Urinary bladder (tissue), 4 donors: Measurements from ENCODE around the gene ATXN2. TPM values are rescaled to one million over a fixed set of nuclear protein-coding genes. Genes with fewer than 3 reads are reported as not detected.

Source experiments
- DNase-seq: peaks from one replicate; pipeline ENCODE4 v3.0.0-alpha.2; 2015; ENCODE audit errors: extremely low spot score
- H3K27ac ChIP-seq: one replicate; pipeline ENCODE4 v1.5.1; 2013; ENCODE audit warnings: low read depth, mild to moderate bottlenecking, moderate library complexity
- H3K36me3 ChIP-seq: one replicate; pipeline ENCODE4 v1.6.1; 2013; ENCODE audit warnings: mild to moderate bottlenecking, moderate library complexity; ENCODE audit not compliant: insufficient read depth
- H3K4me1 ChIP-seq: one replicate; pipeline ENCODE4 v1.6.1; 2013; ENCODE audit warnings: mild to moderate bottlenecking, moderate library complexity; ENCODE audit not compliant: insufficient read depth
- H3K4me3 ChIP-seq: one replicate; pipeline ENCODE4 v1.5.1; 2013; ENCODE audit warnings: low read depth, low read length
- WGBS: extraction: QIAGEN DNeasy Blood & Tissue Kit; methylation state at CpG from one replicate; pipeline ENCODE4 v1.1.7; 2013; 5-methylcytosine and 5-hydroxymethylcytosine counted together
- polyA plus RNA-seq: library from polyadenylated mRNA; stranded (reverse); fragments of 200-250 nt; gene quantifications from one replicate; pipeline ENCODE4 v1.2.3, GENCODE V29; 2013
- total RNA-seq: library from RNA; depleted of rRNA; stranded (reverse); fragments of >200 nt; gene quantifications from one replicate; pipeline ENCODE4 v1.2.3, GENCODE V29; 2014
- donor health status: healthy with polysubstance abuse.
- donor health status: healthy.

ATXN2 gene
- total and polyA plus RNA-seq, 2 donors: 29.9 to 75.9 TPM

- H3K4me3 ChIP-seq: no peak overlapping the region
- no peaks in the 10 kb centered on the region for H3K36me3 ChIP-seq
- peak overlapping the region; percentile 71 for H3K27ac ChIP-seq
- WGBS: 18% methylated on average over 18 of the region's 18 CpGs
- DNase-seq: no peak
- H3K4me1 ChIP-seq: peaks cover 2% of the 10 kb centered on the region
Observed at GRCh38 chr12:111434680-111435338, 164.3 kb downstream of the ATXN2 start.

DNA sequence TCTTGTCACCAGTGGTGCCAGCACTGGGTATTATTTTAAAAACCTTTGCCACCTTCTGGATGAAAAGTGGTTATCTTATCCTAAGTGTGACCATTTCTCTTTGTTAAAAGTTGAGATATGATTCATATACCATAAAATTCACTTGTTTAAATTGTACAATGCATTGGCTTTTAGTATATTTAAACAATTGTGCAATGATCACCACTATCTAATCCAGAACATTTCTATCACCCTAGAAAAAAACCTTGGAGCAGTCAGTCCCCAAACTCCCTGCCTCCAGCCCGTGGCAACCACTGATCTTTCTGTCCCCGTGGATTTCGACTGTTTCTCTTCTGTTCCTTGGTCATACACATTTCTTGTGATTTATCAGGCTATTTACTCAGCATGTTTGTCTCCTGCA, 165.1 kb downstream of the ATXN2 start:
- WGBS: 38% methylated on average over 3 of the region's 3 CpGs
- H3K4me3 ChIP-seq: no peak overlapping the region
- peak overlapping the region; percentile 59 for H3K27ac ChIP-seq
- peaks cover 2% of the 10 kb centered on the region for H3K4me1 ChIP-seq
- H3K36me3 ChIP-seq: no peaks in the 10 kb centered on the region
- no peak for DNase-seq

DNA sequence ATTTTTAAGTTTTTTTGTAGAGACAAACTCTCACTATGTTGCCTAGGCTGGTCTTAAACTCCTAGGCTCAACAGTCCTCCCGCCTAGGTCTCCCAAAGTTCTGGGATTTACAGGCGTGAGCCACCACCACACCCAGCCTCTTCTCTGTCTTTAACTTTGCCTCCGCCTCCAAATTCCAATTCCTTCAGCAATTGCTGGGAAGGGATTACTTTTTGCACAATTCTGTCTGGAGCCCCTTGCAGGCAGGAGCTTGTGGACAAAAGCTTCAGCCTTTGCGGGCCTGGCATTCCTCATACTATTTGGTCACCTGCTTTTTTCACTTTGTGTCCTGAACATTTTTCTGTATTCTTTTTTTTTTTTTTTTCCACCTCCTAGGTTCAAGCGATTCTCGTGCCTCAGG, 167.3 kb downstream of the ATXN2 start:
- no peak overlapping the region for H3K4me3 ChIP-seq
- 89% methylated on average over 6 of the region's 6 CpGs for WGBS
- no peak overlapping the region for H3K27ac ChIP-seq
- DNase-seq: no peak
- H3K4me1 ChIP-seq: peaks cover 2% of the 10 kb centered on the region
- H3K36me3 ChIP-seq: no peaks in the 10 kb centered on the region

- peak overlapping the region; percentile 53 for H3K27ac ChIP-seq
- no peaks in the 10 kb centered on the region for H3K36me3 ChIP-seq
- no peak overlapping the region for H3K4me3 ChIP-seq
- peaks cover 2% of the 10 kb centered on the region for H3K4me1 ChIP-seq
- 60% methylated on average over 17 of the region's 17 CpGs for WGBS
- DNase-seq: no peak
Observed at GRCh38 chr12:111430433-111431353, 168.4 kb downstream of the ATXN2 start.

GRCh38 chr12:111429828-111430432, 169.2 kb downstream of the ATXN2 start:
- DNase-seq: no peak
- 69% methylated on average over 21 of the region's 21 CpGs for WGBS
- no peaks in the 10 kb centered on the region for H3K36me3 ChIP-seq
- peaks cover 2% of the 10 kb centered on the region for H3K4me1 ChIP-seq
- H3K27ac ChIP-seq: peak overlapping the region; percentile 13
- no peak overlapping the region for H3K4me3 ChIP-seq

DNA sequence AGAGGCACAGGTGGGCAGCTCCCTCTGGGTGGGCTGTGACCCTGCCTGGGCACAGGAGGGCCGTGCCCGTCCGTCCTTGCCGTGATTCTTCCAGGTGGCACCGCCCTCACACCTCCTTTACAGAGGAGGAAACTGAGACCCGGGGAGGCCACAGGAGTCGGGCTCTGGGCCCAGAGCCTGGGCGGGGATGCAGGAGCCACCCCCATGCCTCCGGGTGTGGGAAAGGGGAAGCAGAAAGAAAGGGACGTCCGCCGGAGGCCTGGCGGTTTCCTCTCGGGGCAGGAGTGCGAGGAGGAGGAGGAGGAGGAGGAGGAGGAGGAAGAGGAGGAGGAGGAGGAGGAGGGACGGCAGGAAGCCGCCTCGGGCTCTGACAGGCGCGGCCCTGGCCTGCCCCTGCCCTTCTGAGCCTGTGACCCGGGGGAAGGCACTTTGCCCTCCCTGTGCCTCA, 170.4 kb downstream of the ATXN2 start:
- peaks cover 2% of the 10 kb centered on the region for H3K4me1 ChIP-seq
- no peak for DNase-seq
- 63% methylated on average over 21 of the region's 21 CpGs for WGBS

GRCh38 chr12:111428081-111428727, 170.9 kb downstream of the ATXN2 start:
- Histone ChIP-seq H3K36me3 (no peaks in the 10 kb centered on the region), H3K4me1 (peaks cover 2% of the 10 kb centered on the region), H3K27ac (no peak overlapping the region), H3K4me3 (no peak overlapping the region)
- 84% methylated on average over 9 of the region's 9 CpGs for WGBS
- DNase-seq: no peak

More for the DNA sequence above, 170.4 kb downstream of the ATXN2 start:
- no peak overlapping the region for H3K27ac ChIP-seq
- no peak overlapping the region for H3K4me3 ChIP-seq
- no peaks in the 10 kb centered on the region for H3K36me3 ChIP-seq

- no peak overlapping the region for H3K4me3 ChIP-seq
- no peaks in the 10 kb centered on the region for H3K36me3 ChIP-seq
- H3K4me1 ChIP-seq: peaks cover 2% of the 10 kb centered on the region
- 92% methylated on average over 7 of the region's 7 CpGs for WGBS
- no peak overlapping the region for H3K27ac ChIP-seq
- DNase-seq: no peak
Observed at GRCh38 chr12:111427417-111428074, 171.6 kb downstream of the ATXN2 start.

DNA sequence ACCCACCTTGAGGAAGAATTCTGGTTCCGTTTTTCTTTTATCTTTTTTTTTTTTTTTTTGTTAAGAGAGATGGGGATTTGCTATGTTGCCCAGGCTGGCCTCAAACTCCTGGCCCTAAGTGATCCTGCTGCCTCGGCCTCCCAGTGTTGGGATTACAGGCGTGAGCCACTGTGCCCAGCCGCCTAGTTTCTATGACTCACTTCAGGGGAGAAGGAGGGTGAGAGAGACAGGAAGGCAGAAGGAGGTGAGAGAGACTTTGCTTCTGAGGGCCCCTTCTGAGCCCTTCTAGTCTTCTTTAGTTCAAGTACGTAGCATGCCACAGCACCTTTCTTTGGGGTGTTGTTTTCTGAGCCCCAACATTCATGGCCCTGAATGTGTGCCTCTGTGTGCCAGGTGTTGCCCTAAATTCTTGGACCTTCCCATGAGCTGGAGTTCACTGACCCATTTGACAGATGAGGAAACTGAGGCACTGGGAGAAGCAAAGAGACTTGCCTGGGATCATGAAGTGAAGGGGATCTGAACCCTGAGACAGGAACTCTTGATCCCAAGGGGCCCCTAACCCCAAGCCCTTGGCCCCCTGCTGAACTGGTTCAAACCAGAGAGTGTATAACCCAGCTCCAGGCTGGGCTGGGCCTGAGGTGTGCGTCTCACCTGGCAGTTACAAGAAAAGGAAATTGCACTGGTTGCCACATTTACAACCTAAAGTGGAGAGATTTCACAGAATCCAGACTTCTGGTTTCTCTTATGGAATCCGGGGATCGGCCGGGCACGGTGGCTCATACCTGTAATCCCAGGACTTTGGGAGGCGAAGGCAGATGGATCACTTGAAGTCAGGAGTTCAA, 172.6 kb downstream of the ATXN2 start:
- H3K4me3 ChIP-seq: no peak overlapping the region
- no peak for DNase-seq
- WGBS: 83% methylated on average over 11 of the region's 11 CpGs
- H3K36me3 ChIP-seq: no peaks in the 10 kb centered on the region
- no peak overlapping the region for H3K27ac ChIP-seq
- peaks cover 2% of the 10 kb centered on the region for H3K4me1 ChIP-seq

DNA sequence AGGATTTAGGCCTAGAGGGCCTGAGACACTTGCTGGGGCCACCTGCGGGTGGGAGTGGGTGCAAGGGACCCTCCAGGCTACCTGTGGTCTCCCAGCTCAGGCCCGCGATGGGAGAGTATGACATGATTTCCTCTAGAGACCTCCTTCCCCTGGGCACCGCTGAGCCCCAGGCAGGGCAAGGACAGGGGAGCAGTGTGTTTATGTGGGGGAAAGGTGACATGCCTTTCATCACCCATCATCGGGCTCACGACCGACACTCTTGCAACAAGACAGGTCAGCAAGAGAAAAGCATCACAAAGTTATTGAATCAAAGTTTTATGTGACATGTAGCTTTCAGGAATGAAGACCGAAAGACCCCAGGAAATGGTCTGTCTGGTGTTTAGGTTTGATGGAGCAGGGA, 173.5 kb downstream of the ATXN2 start:
- Histone ChIP-seq H3K36me3 (no peaks in the 10 kb centered on the region), H3K4me1 (peaks cover 1% of the 10 kb centered on the region), H3K4me3 (no peak overlapping the region), H3K27ac (no peak overlapping the region)
- no peak for DNase-seq
- 69% methylated on average over 8 of the region's 8 CpGs for WGBS

GRCh38 chr12:111424793-111425251, 174.3 kb downstream of the ATXN2 start:
- 92% methylated on average over 6 of the region's 6 CpGs for WGBS
- Histone ChIP-seq H3K4me3 (no peak overlapping the region), H3K36me3 (no peaks in the 10 kb centered on the region), H3K4me1 (no peaks in the 10 kb centered on the region), H3K27ac (no peak overlapping the region)
- no peak for DNase-seq

DNA sequence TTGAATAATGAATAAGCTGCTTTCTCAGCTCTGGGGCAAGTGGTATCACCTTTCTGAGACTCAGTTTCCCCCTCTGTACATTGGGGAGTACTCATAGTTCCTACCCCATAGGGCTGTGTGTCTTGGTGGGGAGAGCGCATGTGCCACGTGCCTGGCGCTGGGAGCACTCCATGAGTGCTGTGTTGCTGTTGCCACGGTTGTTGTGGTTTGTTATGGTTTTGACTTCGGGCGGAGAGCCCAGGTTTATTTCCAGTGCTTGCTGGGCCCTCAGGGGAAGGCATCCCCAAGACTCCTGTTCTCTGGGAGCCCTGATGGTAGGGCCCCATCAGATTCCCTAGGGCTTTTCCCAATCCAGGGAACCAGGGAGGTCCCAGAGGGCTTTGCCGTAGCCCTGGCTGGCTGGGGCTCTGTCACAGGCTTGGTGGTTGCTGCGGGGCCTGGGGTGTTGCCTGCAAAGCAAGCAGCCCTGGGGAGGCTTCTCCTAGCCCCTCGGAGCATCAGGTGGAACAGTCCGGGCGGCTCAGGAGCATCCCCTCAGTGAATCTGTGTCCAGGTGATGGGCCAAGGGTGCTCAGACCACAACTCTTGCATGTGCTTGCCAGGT, 174.8 kb downstream of the ATXN2 start:
- H3K4me1 ChIP-seq: no peaks in the 10 kb centered on the region
- WGBS: 79% methylated on average over 11 of the region's 11 CpGs
- no peak for DNase-seq

More for the DNA sequence above, 174.8 kb downstream of the ATXN2 start:
- Histone ChIP-seq H3K27ac (no peak overlapping the region), H3K4me3 (no peak overlapping the region), H3K36me3 (no peaks in the 10 kb centered on the region)
